Measurements from ENCODE around the gene ZBTB7A.

Gene ZBTB7A

GRCh38 chr19:4038661-4039423 is 27.9 kb downstream of the ZBTB7A start:
- Histone ChIP-seq H2AFZ (ENCODE audit: low read depth, low read length) (no peak overlapping the region), H3K4me1 (ENCODE audit: insufficient read depth, low read length) (no peaks in the 10 kb centered on the region), H3K27me3 (ENCODE audit: insufficient read depth, low read length) (no peaks in the 10 kb centered on the region), H3K4me3 (ENCODE audit: low read length) (no peak overlapping the region), H3K36me3 (ENCODE audit: insufficient read depth, low read length) (peaks cover 43% of the 10 kb centered on the region), H3K9me3 (ENCODE audit: low read length) (peaks cover 5% of the 10 kb centered on the region)

- Histone ChIP-seq H3K9me3 (ENCODE audit: low read length) (peaks cover 5% of the 10 kb centered on the region), H2AFZ (ENCODE audit: low read depth, low read length) (no peak overlapping the region), H3K4me1 (ENCODE audit: insufficient read depth, low read length) (no peaks in the 10 kb centered on the region), H3K27me3 (ENCODE audit: insufficient read depth, low read length) (no peaks in the 10 kb centered on the region), H3K4me3 (ENCODE audit: low read length) (no peak overlapping the region), H3K36me3 (ENCODE audit: insufficient read depth, low read length) (peaks cover 51% of the 10 kb centered on the region)
Measured at GRCh38 chr19:4038057-4038456, 28.6 kb downstream of the ZBTB7A start.

DNA sequence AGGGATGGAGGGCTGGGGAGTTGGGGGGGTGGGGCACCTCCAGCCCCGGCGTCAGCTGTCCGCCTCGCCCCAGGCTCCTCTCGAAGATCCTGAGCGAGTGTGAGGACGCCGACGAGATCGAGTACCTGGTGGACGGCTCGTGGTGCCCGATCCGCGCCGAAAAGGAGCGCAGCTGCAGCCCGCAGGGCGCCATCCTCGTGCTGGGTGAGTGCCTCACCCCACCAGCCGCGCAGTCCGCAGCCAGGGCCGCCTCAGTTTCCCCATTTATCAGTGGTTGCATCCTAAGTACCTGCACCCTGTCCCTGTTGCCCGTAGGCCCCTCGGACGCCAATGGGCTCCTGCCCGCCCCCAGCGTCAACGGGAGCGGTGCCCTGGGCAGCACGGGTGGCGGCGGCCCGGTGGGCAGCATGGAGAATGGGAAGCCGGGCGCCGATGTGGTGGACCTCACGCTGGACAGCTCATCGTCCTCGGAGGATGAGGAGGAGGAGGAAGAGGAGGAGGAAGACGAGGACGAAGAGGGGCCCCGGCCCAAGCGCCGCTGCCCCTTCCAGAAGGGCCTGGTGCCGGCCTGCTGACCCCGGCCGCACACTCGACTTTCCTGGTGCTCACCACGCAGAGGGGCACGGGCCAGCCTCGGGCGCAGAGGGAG is 29.3 kb downstream of the ZBTB7A start:
- Histone ChIP-seq H3K36me3 (ENCODE audit: insufficient read depth, low read length) (peaks cover 57% of the 10 kb centered on the region), H3K4me3 (ENCODE audit: low read length) (no peak overlapping the region), H2AFZ (ENCODE audit: low read depth, low read length) (no peak overlapping the region), H3K9me3 (ENCODE audit: low read length) (peaks cover 5% of the 10 kb centered on the region), H3K4me1 (ENCODE audit: insufficient read depth, low read length) (no peaks in the 10 kb centered on the region), H3K27me3 (ENCODE audit: insufficient read depth, low read length) (no peaks in the 10 kb centered on the region)

DNA sequence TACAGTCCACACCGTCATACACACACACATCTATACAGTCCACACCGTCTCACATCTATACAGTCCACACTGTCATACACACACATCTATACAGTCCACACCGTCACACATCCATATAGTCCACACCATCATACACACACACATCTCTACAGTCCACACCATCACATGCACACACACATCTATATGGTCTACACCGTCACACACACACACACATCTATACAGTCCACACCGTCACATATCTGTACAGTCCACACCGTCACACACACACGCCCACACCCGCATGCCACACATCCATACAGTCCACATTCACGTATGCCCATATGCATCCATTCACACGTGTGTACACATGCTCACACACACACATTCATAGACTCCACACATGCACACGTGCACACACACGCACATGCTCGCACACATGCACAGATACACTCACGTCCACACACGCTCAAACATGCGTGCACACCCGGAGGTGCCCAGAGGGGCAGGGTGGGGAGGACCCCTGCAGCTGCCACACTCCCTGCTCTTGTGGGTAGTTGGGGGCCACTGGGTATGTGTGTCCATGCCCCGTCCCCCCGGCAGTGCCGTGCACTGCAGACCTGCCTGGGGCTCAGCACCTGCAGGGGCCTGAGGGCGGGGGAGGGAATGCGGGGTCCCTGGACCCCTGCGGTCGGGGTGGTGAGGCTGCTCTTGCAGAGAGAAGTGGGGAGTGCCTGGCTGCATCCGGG is 30.0 kb downstream of the ZBTB7A start:
- Histone ChIP-seq H3K4me1 (ENCODE audit: insufficient read depth, low read length) (no peaks in the 10 kb centered on the region), H3K36me3 (ENCODE audit: insufficient read depth, low read length) (peaks cover 64% of the 10 kb centered on the region), H2AFZ (ENCODE audit: low read depth, low read length) (no peak overlapping the region), H3K9me3 (ENCODE audit: low read length) (peaks cover 5% of the 10 kb centered on the region), H3K4me3 (ENCODE audit: low read length) (no peak overlapping the region), H3K27me3 (ENCODE audit: insufficient read depth, low read length) (no peaks in the 10 kb centered on the region)

DNA sequence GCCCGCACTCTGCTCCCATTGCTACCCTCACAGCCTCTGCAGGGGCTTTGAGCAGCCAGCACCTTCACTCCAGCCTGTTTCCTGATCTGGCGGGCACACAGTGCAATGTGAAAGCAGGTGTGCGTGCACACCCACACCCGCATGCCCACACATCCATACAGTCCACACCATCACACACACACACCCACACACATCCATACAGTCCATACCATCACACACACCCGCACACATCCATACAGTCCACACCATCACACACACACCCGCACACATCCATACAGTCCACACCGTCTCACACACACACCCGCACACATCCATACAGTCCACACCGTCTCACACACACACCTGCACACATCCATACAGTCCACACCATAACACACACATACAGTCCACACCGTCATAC is 31.1 kb downstream of the ZBTB7A start:
- Histone ChIP-seq H3K27me3 (ENCODE audit: insufficient read depth, low read length) (no peaks in the 10 kb centered on the region), H3K4me1 (ENCODE audit: insufficient read depth, low read length) (no peaks in the 10 kb centered on the region), H3K36me3 (ENCODE audit: insufficient read depth, low read length) (peaks cover 75% of the 10 kb centered on the region), H2AFZ (ENCODE audit: low read depth, low read length) (no peak overlapping the region), H3K4me3 (ENCODE audit: low read length) (no peak overlapping the region), H3K9me3 (ENCODE audit: low read length) (peaks cover 5% of the 10 kb centered on the region)

GRCh38 chr19:4035018-4035566 is 31.6 kb downstream of the ZBTB7A start:
- Histone ChIP-seq H2AFZ (ENCODE audit: low read depth, low read length) (no peak overlapping the region), H3K36me3 (ENCODE audit: insufficient read depth, low read length) (peaks cover 72% of the 10 kb centered on the region), H3K4me3 (ENCODE audit: low read length) (no peak overlapping the region), H3K4me1 (ENCODE audit: insufficient read depth, low read length) (no peaks in the 10 kb centered on the region), H3K9me3 (ENCODE audit: low read length) (peaks cover 5% of the 10 kb centered on the region), H3K27me3 (ENCODE audit: insufficient read depth, low read length) (no peaks in the 10 kb centered on the region)

DNA sequence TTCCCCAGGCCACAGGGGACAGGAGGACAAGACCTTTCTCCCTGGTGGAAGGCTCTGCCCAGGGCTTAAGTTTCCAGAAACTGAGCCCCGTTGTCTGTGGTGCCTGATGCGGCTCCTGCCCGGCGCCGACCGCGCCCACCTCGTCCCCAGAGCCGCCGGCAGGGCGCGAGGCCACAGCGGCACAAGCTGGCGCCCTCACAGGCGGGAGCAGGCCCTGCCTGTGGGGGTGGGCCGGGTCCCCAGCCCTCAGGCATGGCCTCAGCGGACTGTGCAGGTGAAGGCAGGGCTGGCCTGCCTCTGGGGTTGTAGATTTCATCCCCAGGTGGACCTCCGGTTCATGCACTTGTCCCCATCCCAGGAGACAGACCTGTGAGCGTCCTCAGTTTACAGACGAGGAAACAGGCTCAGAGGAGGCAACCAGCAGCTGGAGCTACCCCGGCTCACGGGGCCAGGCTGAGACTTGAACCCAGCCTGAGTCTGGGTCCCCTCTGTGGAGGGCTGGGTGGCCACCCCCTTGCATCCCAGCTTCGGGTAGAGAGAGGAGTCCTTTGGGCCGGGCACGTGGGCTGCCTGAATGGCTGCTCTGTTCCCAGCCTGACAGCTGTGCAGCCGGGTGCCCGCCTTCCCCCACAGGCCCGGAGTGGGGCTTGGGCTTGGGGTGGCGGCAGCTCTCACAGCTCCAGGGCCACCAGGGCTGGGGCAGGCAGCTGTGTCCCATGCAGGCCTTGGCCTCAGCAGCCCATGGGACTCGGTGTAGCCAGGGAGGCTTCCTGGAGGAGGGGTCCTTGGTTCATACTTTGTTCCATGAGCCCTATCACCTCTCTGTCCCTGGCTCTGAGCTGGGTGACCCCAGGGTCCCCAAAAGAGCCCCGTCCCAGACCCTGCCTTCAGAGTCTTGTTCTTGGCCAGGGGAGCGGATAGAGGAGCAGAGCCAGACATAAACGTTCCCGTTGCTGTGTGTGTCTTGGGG is 32.4 kb downstream of the ZBTB7A start:
- peaks cover 72% of the 10 kb centered on the region for H3K36me3 ChIP-seq (ENCODE audit: insufficient read depth, low read length)
- H3K4me3 ChIP-seq (ENCODE audit: low read length) = no peak overlapping the region
- H3K9me3 ChIP-seq (ENCODE audit: low read length) = peaks cover 5% of the 10 kb centered on the region
- H3K4me1 ChIP-seq (ENCODE audit: insufficient read depth, low read length) = no peaks in the 10 kb centered on the region
- H2AFZ ChIP-seq (ENCODE audit: low read depth, low read length) = no peak overlapping the region
- H3K27me3 ChIP-seq (ENCODE audit: insufficient read depth, low read length) = no peaks in the 10 kb centered on the region

GRCh38 chr19:4033028-4033956 is 33.4 kb downstream of the ZBTB7A start:
- no peak overlapping the region for H2AFZ ChIP-seq (ENCODE audit: low read depth, low read length)
- no peaks in the 10 kb centered on the region for H3K4me1 ChIP-seq (ENCODE audit: insufficient read depth, low read length)
- H3K36me3 ChIP-seq (ENCODE audit: insufficient read depth, low read length) = peaks cover 79% of the 10 kb centered on the region
- peaks cover 5% of the 10 kb centered on the region for H3K9me3 ChIP-seq (ENCODE audit: low read length)
- H3K4me3 ChIP-seq (ENCODE audit: low read length) = no peak overlapping the region
- H3K27me3 ChIP-seq (ENCODE audit: insufficient read depth, low read length) = no peaks in the 10 kb centered on the region

- no peaks in the 10 kb centered on the region for H3K4me1 ChIP-seq (ENCODE audit: insufficient read depth, low read length)
- H3K27me3 ChIP-seq (ENCODE audit: insufficient read depth, low read length) = no peaks in the 10 kb centered on the region
- H3K36me3 ChIP-seq (ENCODE audit: insufficient read depth, low read length) = peaks cover 76% of the 10 kb centered on the region
- peaks cover 5% of the 10 kb centered on the region for H3K9me3 ChIP-seq (ENCODE audit: low read length)
- H2AFZ ChIP-seq (ENCODE audit: low read depth, low read length) = no peak overlapping the region
- H3K4me3 ChIP-seq (ENCODE audit: low read length) = no peak overlapping the region
Measured at GRCh38 chr19:4032436-4032835, 34.3 kb downstream of the ZBTB7A start.

GRCh38 chr19:4031420-4031819 is 35.3 kb downstream of the ZBTB7A start:
- Histone ChIP-seq H3K27me3 (ENCODE audit: insufficient read depth, low read length) (no peaks in the 10 kb centered on the region), H3K4me1 (ENCODE audit: insufficient read depth, low read length) (no peaks in the 10 kb centered on the region), H2AFZ (ENCODE audit: low read depth, low read length) (no peak overlapping the region), H3K4me3 (ENCODE audit: low read length) (no peak overlapping the region), H3K9me3 (ENCODE audit: low read length) (peaks cover 5% of the 10 kb centered on the region), H3K36me3 (ENCODE audit: insufficient read depth, low read length) (peaks cover 72% of the 10 kb centered on the region)

DNA sequence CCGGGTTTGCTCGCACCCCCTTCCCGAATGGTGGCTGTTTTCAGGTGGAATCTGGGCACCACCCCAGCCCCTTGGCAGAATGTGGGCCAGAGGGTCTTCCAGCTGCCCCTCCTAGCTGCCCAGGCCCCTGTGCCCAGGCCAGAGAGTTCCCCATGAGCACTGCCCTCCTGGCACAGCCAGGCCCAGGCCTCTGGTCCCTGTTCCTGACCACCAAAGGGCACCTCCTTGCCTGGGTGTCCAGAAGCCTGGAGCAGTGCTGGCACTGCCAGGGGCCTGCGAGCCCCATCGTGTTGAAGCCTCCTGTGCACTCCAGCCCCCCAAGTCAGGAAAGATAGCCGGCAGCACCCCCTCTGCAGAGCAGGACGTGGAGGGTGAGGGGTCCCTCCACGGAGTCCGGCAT is 35.7 kb downstream of the ZBTB7A start:
- H3K4me1 ChIP-seq (ENCODE audit: insufficient read depth, low read length) = no peaks in the 10 kb centered on the region
- H3K36me3 ChIP-seq (ENCODE audit: insufficient read depth, low read length) = peaks cover 67% of the 10 kb centered on the region
- no peak overlapping the region for H3K4me3 ChIP-seq (ENCODE audit: low read length)
- H2AFZ ChIP-seq (ENCODE audit: low read depth, low read length) = no peak overlapping the region
- peaks cover 5% of the 10 kb centered on the region for H3K9me3 ChIP-seq (ENCODE audit: low read length)
- no peaks in the 10 kb centered on the region for H3K27me3 ChIP-seq (ENCODE audit: insufficient read depth, low read length)
